Esophagus (tissue), 2 donors: ENCODE data around the gene CRTC1. TPM values are rescaled to one million over a fixed set of nuclear protein-coding genes. Genes with fewer than 3 reads are reported as not detected.
A peak's percentile ranks its signal among the peaks of the same experiment; 100 is the strongest.
"Not testable (repeated sequence)": the region's sequence is repeated elsewhere in the genome, so short reads cannot be mapped to it uniquely, and the experiment has no call there.

Source experiments
- H3K27ac ChIP-seq, 2 donors: one replicate each; pipeline ENCODE4 v1.5.1; 2013; ENCODE audit warnings: low read depth in 2 of 2, mild to moderate bottlenecking in 2 of 2, inconsistent platforms in 1 of 2, low read length in 1 of 2, moderate library complexity in 1 of 2
- H3K27me3 ChIP-seq, 2 donors: one replicate each; pipeline ENCODE4 v1.6.1; 2013; ENCODE audit warnings: low read length in 2 of 2, control low read depth in 1 of 2, mild to moderate bottlenecking in 1 of 2; ENCODE audit not compliant: insufficient read depth in 2 of 2, control insufficient read depth in 1 of 2
- H3K36me3 ChIP-seq, 2 donors: one replicate each; pipeline ENCODE4 v1.6.1; 2013; ENCODE audit warnings: low read length in 1 of 2; ENCODE audit not compliant: control insufficient read depth in 2 of 2, insufficient read depth in 2 of 2
- H3K4me1 ChIP-seq, 2 donors: one replicate each; pipeline ENCODE4 v1.6.1; 2013; ENCODE audit warnings: low read length in 1 of 2; ENCODE audit not compliant: control insufficient read depth in 2 of 2, insufficient read depth in 2 of 2
- H3K4me3 ChIP-seq, 2 donors: one replicate each; pipeline ENCODE4 v1.5.1; 2013; ENCODE audit warnings: low read length in 2 of 2, mild to moderate bottlenecking in 2 of 2, low read depth in 1 of 2, moderate library complexity in 1 of 2
- H3K9me3 ChIP-seq, 2 donors: one replicate each; pipeline ENCODE4 v1.6.1; 2013; ENCODE audit warnings: mild to moderate bottlenecking in 2 of 2, low read depth in 1 of 2, low read length in 1 of 2, moderate library complexity in 1 of 2; ENCODE audit not compliant: control insufficient read depth in 2 of 2, insufficient read depth in 1 of 2
- WGBS, 2 donors: extraction: QIAGEN DNeasy Blood & Tissue Kit; methylation state at CpG; one replicate each; pipeline ENCODE4 v1.1.7; 2013; 5-methylcytosine and 5-hydroxymethylcytosine counted together
- polyA plus RNA-seq, 2 donors: library from polyadenylated mRNA; stranded (reverse); fragments of 200-250 nt; gene quantifications; one replicate each; pipeline ENCODE4 v1.2.3, GENCODE V29; 2013
- donor health status: healthy with polysubstance abuse.
- donor health status: Bipolar disorder and iron deficiency.

Gene CRTC1
- polyA plus RNA-seq, 2 donors, result 2.1 to 4.0 TPM

GRCh38 chr19:18675779-18676178 lies 7.7 kb upstream of the CRTC1 start:
- no peaks in the 10 kb centered on the region for H3K27me3 ChIP-seq
- H3K4me3 ChIP-seq, result no peak overlapping the region
- 60 to 62% methylated on average over 5 of the region's 5 CpGs for WGBS, 2 donors
- peaks cover 0 to 4% of the 10 kb centered on the region in 2 donors for H3K9me3 ChIP-seq
- peaks cover 0 to 2% of the 10 kb centered on the region in 2 donors for H3K36me3 ChIP-seq
- peaks cover 4 to 5% of the 10 kb centered on the region in 2 donors for H3K4me1 ChIP-seq
- H3K27ac ChIP-seq, result no peak overlapping the region

GRCh38 chr19:18676692-18677091 lies 6.8 kb upstream of the CRTC1 start:
- 79 to 94% methylated on average over 7 of the region's 7 CpGs for WGBS, 2 donors
- Histone ChIP-seq H3K4me3 (no peak overlapping the region), H3K27me3 (no peaks in the 10 kb centered on the region), H3K4me1 (peaks cover 4% of the 10 kb centered on the region in 2 donors), H3K9me3 (peaks cover 0 to 4% of the 10 kb centered on the region in 2 donors), H3K27ac (no peak overlapping the region), H3K36me3 (no peaks in the 10 kb centered on the region)

GRCh38 chr19:18677156-18677555 lies 6.3 kb upstream of the CRTC1 start:
- WGBS, 2 donors, result 78 to 83% methylated on average over 13 of the region's 13 CpGs
- Histone ChIP-seq H3K4me3 (no peak overlapping the region), H3K4me1 (peaks cover 0 to 3% of the 10 kb centered on the region in 2 donors), H3K36me3 (no peaks in the 10 kb centered on the region), H3K27ac (no peak overlapping the region), H3K9me3 (peaks cover 0 to 4% of the 10 kb centered on the region in 2 donors), H3K27me3 (no peaks in the 10 kb centered on the region)

- 94 to 98% methylated on average over 1 of the region's 1 CpG for WGBS, 2 donors
- H3K9me3 ChIP-seq, H3K36me3 ChIP-seq, H3K27me3 ChIP-seq, H3K4me3 ChIP-seq, H3K27ac ChIP-seq: not testable (repeated sequence)
- H3K4me1 ChIP-seq, result peaks cover 7 to 13% of the 10 kb centered on the region in 2 donors
Measured at GRCh38 chr19:18680148-18680547, 3.3 kb upstream of the CRTC1 start.

- Histone ChIP-seq H3K9me3 (no peaks in the 10 kb centered on the region), H3K4me3 (peak overlapping the region; percentile 53 to 70), H3K27me3 (no peaks in the 10 kb centered on the region), H3K4me1 (peaks cover 7 to 13% of the 10 kb centered on the region in 2 donors), H3K36me3 (peaks cover 0 to 2% of the 10 kb centered on the region in 2 donors), H3K27ac (peak overlapping the region in 1 of 2 donors; percentile 67)
- WGBS, 2 donors, result 50% methylated on average over 8 of the region's 8 CpGs
Measured at GRCh38 chr19:18682807-18683108, 722 bp upstream of the CRTC1 start.

- H3K9me3 ChIP-seq, result no peaks in the 10 kb centered on the region
- H3K27ac ChIP-seq, result no peak overlapping the region
Measured at GRCh38 chr19:18683958-18684641, 620 bp downstream of the CRTC1 start.

GRCh38 chr19:18684642-18684993 lies 1.1 kb downstream of the CRTC1 start:
- H3K9me3 ChIP-seq, result no peaks in the 10 kb centered on the region
- 69 to 70% methylated on average over 3 of the region's 3 CpGs for WGBS, 2 donors
- peaks cover 7 to 10% of the 10 kb centered on the region in 2 donors for H3K4me1 ChIP-seq
- H3K36me3 ChIP-seq, result peaks cover 0 to 2% of the 10 kb centered on the region in 2 donors
- H3K27ac ChIP-seq, result no peak overlapping the region
- peak overlapping the region in 1 of 2 donors; percentile 72 for H3K4me3 ChIP-seq
- H3K27me3 ChIP-seq, result no peaks in the 10 kb centered on the region

More at GRCh38 chr19:18683958-18684641, 620 bp downstream of the CRTC1 start:
- H3K27me3 ChIP-seq, result no peaks in the 10 kb centered on the region
- peaks cover 0 to 2% of the 10 kb centered on the region in 2 donors for H3K36me3 ChIP-seq
- peaks cover 7 to 10% of the 10 kb centered on the region in 2 donors for H3K4me1 ChIP-seq
- 15 to 18% methylated on average over 11 to 16 of the region's 16 CpGs for WGBS, 2 donors
- H3K4me3 ChIP-seq, result peak overlapping the region; percentile 70 to 72

GRCh38 chr19:18685597-18686190 lies 2.2 kb downstream of the CRTC1 start:
- Histone ChIP-seq H3K27me3 (no peaks in the 10 kb centered on the region), H3K4me3 (no peak overlapping the region), H3K27ac (no peak overlapping the region), H3K36me3 (peaks cover 0 to 2% of the 10 kb centered on the region in 2 donors), H3K9me3 (no peaks in the 10 kb centered on the region), H3K4me1 (peaks cover 7 to 10% of the 10 kb centered on the region in 2 donors)
- 77 to 78% methylated on average over 5 of the region's 5 CpGs for whole genome bisulfite sequencing, 2 donors

- 91 to 92% methylated on average over 16 of the region's 16 CpGs for WGBS, 2 donors
- no peaks in the 10 kb centered on the region for H3K27me3 ChIP-seq
Measured at GRCh38 chr19:18687740-18688465, 4.4 kb downstream of the CRTC1 start.

More at GRCh38 chr19:18687740-18688465, 4.4 kb downstream of the CRTC1 start:
- no peak overlapping the region for H3K4me3 ChIP-seq
- H3K36me3 ChIP-seq, result peaks cover 0 to 2% of the 10 kb centered on the region in 2 donors
- peaks cover 7 to 10% of the 10 kb centered on the region in 2 donors for H3K4me1 ChIP-seq
- H3K9me3 ChIP-seq, result no peaks in the 10 kb centered on the region
- H3K27ac ChIP-seq, result no peak overlapping the region
